ENCODE measurements around the gene CEACAM5.

Gene CEACAM5

GRCh38 chr19:41708481-41708880 is at the start of gene CEACAM5:
TSS of gene CEACAM5 (plus strand) at chr19:41708626. CDS start at chr19:41708732, 106 bp downstream.
- H3K4me3 ChIP-seq (ENCODE audit: low read depth, low read length) = no peak within 1 kb of the TSS

GRCh38 chr19:41666075-41666474 is 42.4 kb upstream of the CEACAM5 start:
- H3K4me3 ChIP-seq (ENCODE audit: low read depth, low read length) = no peak overlapping the region

GRCh38 chr19:41668315-41668714 is 40.1 kb upstream of the CEACAM5 start:
- H3K4me3 ChIP-seq (ENCODE audit: low read depth, low read length) = no peak overlapping the region

- no peak overlapping the region for H3K4me3 ChIP-seq (ENCODE audit: low read depth, low read length)
Observed at GRCh38 chr19:41670755-41671154, 37.7 kb upstream of the CEACAM5 start.

- no peak overlapping the region for H3K4me3 ChIP-seq (ENCODE audit: low read depth, low read length)
Observed at GRCh38 chr19:41671486-41671885, 36.9 kb upstream of the CEACAM5 start.

- H3K4me3 ChIP-seq (ENCODE audit: low read depth, low read length) = no peak overlapping the region
Observed at GRCh38 chr19:41682437-41682836, 26.0 kb upstream of the CEACAM5 start.

- no peak overlapping the region for H3K4me3 ChIP-seq (ENCODE audit: low read depth, low read length)
Observed at GRCh38 chr19:41687419-41687818, 21.0 kb upstream of the CEACAM5 start.

- no peak within 1 kb of the TSS for H3K4me3 ChIP-seq (ENCODE audit: low read depth, low read length)
Observed at GRCh38 chr19:41688098-41688497, 20.3 kb upstream of the CEACAM5 start, which contains the start of gene CEACAM7. TSS of gene CEACAM7 (minus strand) at chr19:41688270. CDS start at chr19:41688165, 105 bp downstream.

- no peak overlapping the region for H3K4me3 ChIP-seq (ENCODE audit: low read depth, low read length)
Observed at GRCh38 chr19:41688687-41689086, 19.7 kb upstream of the CEACAM5 start.

GRCh38 chr19:41689993-41690800 is 18.2 kb upstream of the CEACAM5 start:
- H3K4me3 ChIP-seq (ENCODE audit: low read depth, low read length) = no peak overlapping the region

- H3K4me3 ChIP-seq (ENCODE audit: low read depth, low read length) = no peak overlapping the region
Observed at GRCh38 chr19:41690801-41691065, 17.7 kb upstream of the CEACAM5 start.

- H3K4me3 ChIP-seq (ENCODE audit: low read depth, low read length) = no peak overlapping the region
Observed at GRCh38 chr19:41691268-41691970, 17.0 kb upstream of the CEACAM5 start.

- no peak overlapping the region for H3K4me3 ChIP-seq (ENCODE audit: low read depth, low read length)
Observed at GRCh38 chr19:41694196-41694595, 14.2 kb upstream of the CEACAM5 start.

- H3K4me3 ChIP-seq (ENCODE audit: low read depth, low read length) = no peak overlapping the region
Observed at GRCh38 chr19:41694831-41695635, 13.4 kb upstream of the CEACAM5 start.

GRCh38 chr19:41695745-41696144 is 12.7 kb upstream of the CEACAM5 start:
- H3K4me3 ChIP-seq (ENCODE audit: low read depth, low read length) = no peak overlapping the region

GRCh38 chr19:41696402-41697197 is 11.8 kb upstream of the CEACAM5 start:
- no peak overlapping the region for H3K4me3 ChIP-seq (ENCODE audit: low read depth, low read length)

- H3K4me3 ChIP-seq (ENCODE audit: low read depth, low read length) = no peak overlapping the region
Observed at GRCh38 chr19:41697198-41697855, 11.1 kb upstream of the CEACAM5 start.

GRCh38 chr19:41698746-41699230 is 9.6 kb upstream of the CEACAM5 start:
- no peak overlapping the region for H3K4me3 ChIP-seq (ENCODE audit: low read depth, low read length)

GRCh38 chr19:41699231-41699967 is 9.0 kb upstream of the CEACAM5 start:
- no peak overlapping the region for H3K4me3 ChIP-seq (ENCODE audit: low read depth, low read length)
